Erythroblast (primary cell): ENCODE data around the gene KIF26B.

Experiments used
- GATA1 ChIP-seq: IDR thresholded peaks from 2 replicates; pipeline ENCODE4 v1.6.1; 2011; ENCODE audit warnings: low read depth, mild to moderate bottlenecking, control low read depth, low read length, moderate library complexity
- POLR2A ChIP-seq: IDR thresholded peaks from 2 replicates; pipeline ENCODE4 v1.6.1; 2011; ENCODE audit warnings: mild to moderate bottlenecking, low read length

- TF ChIP-seq POLR2A (no peak), GATA1 (no peak)
These were observed 85.9 kb downstream of the KIF26B start for GRCh38 chr1:245240648-245241165.
